ENCODE data around the gene DHRS3.

- TF ChIP-seq CTCF (IDR thresholded peaks at IDR 0.05) (no peak), POLR2A (IDR thresholded peaks at IDR 0.05) (no peak)
Observed at GRCh38 chr1:12544357-12544756, 73.7 kb downstream of the DHRS3 start.
